GM12878 (cell line): ENCODE results near the gene AGPAT4. TPM values are rescaled to one million over a fixed set of nuclear protein-coding genes. Genes with fewer than 3 reads are reported as not detected.

Experiments used
- ATF7 ChIP-seq: fragments of 450-650 bp; IDR thresholded peaks from 2 replicates; pipeline ENCODE4 v1.6.1; 2016; ENCODE audit warnings: low read depth, mild to moderate bottlenecking
- BCL11A ChIP-seq: IDR thresholded peaks from 2 replicates; pipeline ENCODE4 v1.6.1; 2011; ENCODE audit warnings: low read depth, low read length
- CREM ChIP-seq: IDR thresholded peaks from 2 replicates; pipeline ENCODE4 v1.6.1; 2014; ENCODE audit warnings: antibody characterized with exemption, low read depth
- CUX1 ChIP-seq: IDR thresholded peaks from 2 replicates; pipeline ENCODE4 v1.6.1; 2012; ENCODE audit warnings: improper control_type of control experiment, low read depth, low read length; ENCODE audit not compliant: insufficient replicate concordance
- EGR1 ChIP-seq, 2 experiments: IDR thresholded peaks; 1 replicate in 1 of 2; 2 replicates in 1 of 2; pipeline ENCODE4 v1.6.1; 2011 to 2012; ENCODE audit warnings: low read depth in 2 of 2, low read length in 2 of 2, borderline replicate concordance in 1 of 2, mild to moderate bottlenecking in 1 of 2, moderate library complexity in 1 of 2
- ESRRA ChIP-seq: IDR thresholded peaks from 2 replicates; pipeline ENCODE4 v1.6.1; 2012; ENCODE audit warnings: mild to moderate bottlenecking, low read length, improper control_type of control experiment
- FOXM1 ChIP-seq: IDR thresholded peaks from 2 replicates; pipeline ENCODE4 v1.6.1; 2012; ENCODE audit warnings: low read depth, mild to moderate bottlenecking, inconsistent platforms, low read length, moderate library complexity
- NFXL1 ChIP-seq: fragments of 450-650 bp; IDR thresholded peaks from 2 replicates; pipeline ENCODE4 v1.6.1; 2017; ENCODE audit warnings: antibody characterized with exemption, mild to moderate bottlenecking, borderline replicate concordance
- RUNX3 ChIP-seq: IDR thresholded peaks from 2 replicates; pipeline ENCODE4 v1.6.1; 2012; ENCODE audit warnings: low read length, inconsistent platforms
- SPI1 ChIP-seq: IDR thresholded peaks from 2 replicates; pipeline ENCODE4 v1.6.1; 2011; ENCODE audit warnings: low read depth, mild to moderate bottlenecking, low read length, moderate library complexity, borderline replicate concordance; ENCODE audit not compliant: insufficient read depth
- YY1 ChIP-seq: IDR thresholded peaks from 2 replicates; pipeline ENCODE4 v1.6.1; 2011; ENCODE audit warnings: low read depth, mild to moderate bottlenecking, low read length
- polyA plus RNA-seq, 11 experiments: library from polyadenylated mRNA; depleted of rRNA in 4 of 11; unstranded in 6 of 11; stranded (reverse) in 5 of 11; fragments of >200 nt; fragmentation: Nextera tagmentation in 4 of 11; fragmentation: Illumina TruSeq in 1 of 11; extraction: Ambion mirVana in 4 of 11; extraction: Trizol in 1 of 11; gene quantifications; 1 replicate in 1 of 11; 2 replicates in 10 of 11; pipeline versions ENCODE4 v1.2.1 to v1.2.3, GENCODE V29; 2011 to 2016; ENCODE audit warnings: inconsistent platforms in 2 of 11, missing spikeins in 2 of 11, low read depth in 1 of 11
- total RNA-seq, 4 experiments: library from RNA; depleted of rRNA in 3 of 4; stranded (reverse); fragments of >200 nt in 3 of 4; fragmentation: Illumina TruSeq in 1 of 4; extraction: Trizol in 1 of 4; gene quantifications; 2 replicates each; pipeline versions ENCODE4 v1.2.1 to v1.2.3, GENCODE V29; 2013 to 2021

The AGPAT4 gene
- total and polyA plus RNA-seq, 10 of the 15 experiments (the other 5 are each of a cell fraction or from before 2014, with no cell fraction given) = 0.34 to 2.2 (median 1.3) TPM

DNA sequence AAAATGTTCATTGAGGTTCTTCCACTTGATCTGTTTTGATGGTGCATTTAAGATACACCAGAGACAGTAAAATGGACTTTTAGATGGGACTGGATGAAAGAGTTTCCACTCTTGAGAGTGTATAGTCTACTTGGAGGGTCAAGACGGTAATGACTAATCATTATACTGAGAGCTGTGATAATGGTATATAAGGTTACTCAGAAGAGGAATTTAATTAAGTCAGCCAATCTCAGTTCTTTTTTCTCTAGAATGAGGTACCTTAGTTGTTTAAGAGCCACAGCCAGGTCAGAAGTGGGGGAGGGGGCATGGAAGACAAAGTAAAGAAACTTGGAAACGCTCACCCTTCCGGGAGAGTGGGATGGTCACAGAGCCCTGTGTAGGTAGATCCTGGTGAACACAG, 158.4 kb downstream of the AGPAT4 start (continued):
- TF ChIP-seq YY1 (no peak), NFXL1 (no peak), FOXM1 (0 out of 2 replicates have a peak, but pooled peaks have one; percentile 45), ESRRA (no peak), EGR1 (IDR thresholded peaks at IDR 0.05; ENCODE audit: borderline replicate concordance in 1 of 2, low read depth in 2 of 2, low read length in 2 of 2) (no peak), CREM (no peak), CUX1 (no peak), ATF7 (no peak), SPI1 (0 out of 2 replicates have a peak, but pooled peaks have one; percentile 3), BCL11A (no peak), RUNX3 (0 out of 2 replicates have a peak, but pooled peaks have one; percentile 30)
